Left kidney (tissue), 8 donors: ENCODE measurements around the gene DLX1. TPM values are rescaled to one million over a fixed set of nuclear protein-coding genes. Genes with fewer than 3 reads are reported as not detected.
"Not testable (repeated sequence)": the region's sequence is repeated elsewhere in the genome, so short reads cannot be mapped to it uniquely, and the experiment has no call there.

Experiments used
- DNase-seq: peaks from one replicate; pipeline ENCODE4 v3.0.0-alpha.2; 2013
- long read RNA-seq, 8 donors: transcript quantifications; one replicate each; lab custom pipeline, GENCODE V29; 2026
- polyA plus RNA-seq: library from polyadenylated mRNA; unstranded; fragments of 120-200 nt; gene quantifications from one replicate; pipeline ENCODE4 v1.2.1, GENCODE V29; 2013; ENCODE audit not compliant: insufficient read length

Gene DLX1
- 0.43 TPM for polyA plus RNA-seq
- long read RNA-seq, donor 1: 0 reads
- long read RNA-seq, donor 2: 0 reads
- long read RNA-seq, donor 3: 0 reads
- long read RNA-seq, donor 4: 0 reads
- long read RNA-seq, donor 5: 0 reads
- long read RNA-seq, donor 6: 0 reads
- long read RNA-seq, donor 7: 0 reads
- long read RNA-seq, donor 8: 0 reads

DNA sequence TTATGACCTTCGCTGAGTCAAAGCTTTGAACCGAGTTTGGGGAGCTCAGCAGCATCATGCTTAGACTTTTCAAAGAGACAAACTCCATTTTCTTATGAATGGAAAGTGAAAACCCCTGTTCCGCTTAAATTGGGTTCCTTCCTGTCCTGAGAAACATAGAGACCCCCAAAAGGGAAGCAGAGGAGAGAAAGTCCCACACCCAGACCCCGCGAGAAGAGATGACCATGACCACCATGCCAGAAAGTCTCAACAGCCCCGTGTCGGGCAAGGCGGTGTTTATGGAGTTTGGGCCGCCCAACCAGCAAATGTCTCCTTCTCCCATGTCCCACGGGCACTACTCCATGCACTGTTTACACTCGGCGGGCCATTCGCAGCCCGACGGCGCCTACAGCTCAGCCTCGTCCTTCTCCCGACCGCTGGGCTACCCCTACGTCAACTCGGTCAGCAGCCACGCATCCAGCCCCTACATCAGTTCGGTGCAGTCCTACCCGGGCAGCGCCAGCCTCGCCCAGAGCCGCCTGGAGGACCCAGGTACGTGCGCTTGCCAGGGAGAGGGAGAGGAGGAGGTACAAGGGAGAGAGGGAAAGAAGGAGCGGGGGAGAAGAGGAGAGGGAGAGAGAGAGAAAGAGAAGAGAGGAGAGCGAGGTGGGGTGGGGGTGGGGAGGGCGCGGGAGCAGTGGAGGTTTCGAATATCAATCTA lies at the start of gene DLX1:
Gene DLX1 (plus strand): TSS at position 48 of the 700 bp plus-strand sequence. CDS start 171 bp downstream, at position 219.
- no peak for DNase-seq

DNA sequence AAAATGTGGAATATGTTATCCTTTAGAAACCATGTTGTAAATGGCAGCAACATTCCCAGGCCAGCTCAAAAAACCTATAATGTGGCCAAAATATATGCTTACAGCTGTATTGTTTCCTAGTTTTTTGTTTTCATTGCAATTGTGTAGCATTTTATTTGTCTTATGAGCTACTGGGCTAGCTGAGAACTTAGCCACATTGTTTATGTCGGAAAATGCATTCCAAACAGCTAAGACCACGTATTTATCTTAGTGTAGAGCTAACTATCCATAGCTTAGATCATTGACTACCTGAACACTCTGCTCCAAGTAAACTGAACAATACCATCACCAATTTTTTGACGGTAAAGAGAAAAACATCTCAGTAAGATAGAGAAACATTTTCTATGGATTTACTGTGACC lies 47.2 kb upstream of the DLX1 start:
- DNase-seq: no peak

DNA sequence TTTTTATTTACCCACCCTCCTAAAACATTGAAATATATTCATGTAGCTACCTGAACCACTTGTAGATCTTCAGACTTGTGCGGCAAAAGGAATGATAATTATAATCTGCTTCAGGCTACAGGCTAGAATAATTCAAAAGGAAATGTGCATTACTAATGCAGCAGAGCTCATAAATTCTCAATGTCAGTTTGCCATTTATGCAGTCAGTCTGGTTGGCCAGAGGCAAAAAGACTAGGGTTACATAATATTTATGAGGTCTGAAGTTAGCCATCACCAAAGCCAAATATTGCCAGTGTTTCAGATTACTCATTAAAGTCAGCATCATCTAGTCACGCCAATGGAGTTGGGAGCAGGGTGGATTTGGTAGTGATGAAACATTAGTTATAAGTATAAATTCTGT lies 46.7 kb upstream of the DLX1 start:
- DNase-seq: no peak

DNA sequence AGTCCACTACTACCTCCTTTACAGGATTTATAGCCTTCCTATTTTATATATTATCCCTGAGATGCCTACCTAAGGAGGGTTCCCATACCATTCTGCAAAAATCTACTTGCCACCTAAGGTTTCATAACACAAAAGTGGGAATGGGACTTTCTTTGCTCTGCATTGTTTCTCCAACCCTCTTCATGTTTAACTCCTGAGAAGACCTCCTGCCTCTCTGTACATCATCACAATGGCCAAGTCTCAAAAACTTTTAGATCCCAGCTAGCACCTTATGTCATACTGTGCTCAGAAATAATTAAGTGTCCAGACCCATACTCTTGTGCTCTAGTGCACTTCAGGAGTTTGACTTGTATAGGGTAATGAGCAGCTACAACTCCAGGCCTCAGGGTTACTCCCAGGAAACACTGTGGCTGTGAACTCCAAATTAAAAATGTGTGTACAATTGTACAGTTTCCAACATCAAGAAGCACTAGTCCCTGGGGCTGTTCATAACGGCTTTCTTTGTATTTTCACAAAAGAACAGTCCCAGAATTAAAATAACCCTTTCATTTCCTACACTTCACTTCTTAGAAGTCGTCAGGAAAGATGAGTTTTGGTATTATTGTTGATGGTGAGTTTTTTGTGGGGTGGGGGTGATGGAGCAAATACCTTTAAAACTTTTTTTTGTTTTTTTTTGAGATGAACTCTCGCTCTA lies 46.1 kb upstream of the DLX1 start:
- no peak for DNase-seq

DNA sequence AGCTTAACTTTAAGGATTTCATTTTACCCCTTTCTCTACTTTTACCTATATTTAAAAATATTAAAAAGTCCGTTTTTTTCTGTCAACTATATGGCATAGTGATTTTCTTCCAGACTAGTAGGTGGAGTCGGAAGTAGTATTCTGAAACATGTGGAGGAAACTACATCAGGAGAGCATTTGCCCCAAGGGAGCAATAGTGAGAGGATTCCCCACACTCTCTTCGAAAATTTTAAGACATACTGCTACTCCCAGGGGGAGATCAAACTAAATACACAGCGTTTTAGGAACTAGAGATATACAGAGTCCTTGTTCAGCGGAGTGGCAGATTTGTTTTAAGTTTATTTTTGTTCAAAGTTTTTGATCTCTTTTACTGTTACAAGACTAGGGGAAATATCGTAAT lies 45.0 kb upstream of the DLX1 start:
- no peak for DNase-seq

DNA sequence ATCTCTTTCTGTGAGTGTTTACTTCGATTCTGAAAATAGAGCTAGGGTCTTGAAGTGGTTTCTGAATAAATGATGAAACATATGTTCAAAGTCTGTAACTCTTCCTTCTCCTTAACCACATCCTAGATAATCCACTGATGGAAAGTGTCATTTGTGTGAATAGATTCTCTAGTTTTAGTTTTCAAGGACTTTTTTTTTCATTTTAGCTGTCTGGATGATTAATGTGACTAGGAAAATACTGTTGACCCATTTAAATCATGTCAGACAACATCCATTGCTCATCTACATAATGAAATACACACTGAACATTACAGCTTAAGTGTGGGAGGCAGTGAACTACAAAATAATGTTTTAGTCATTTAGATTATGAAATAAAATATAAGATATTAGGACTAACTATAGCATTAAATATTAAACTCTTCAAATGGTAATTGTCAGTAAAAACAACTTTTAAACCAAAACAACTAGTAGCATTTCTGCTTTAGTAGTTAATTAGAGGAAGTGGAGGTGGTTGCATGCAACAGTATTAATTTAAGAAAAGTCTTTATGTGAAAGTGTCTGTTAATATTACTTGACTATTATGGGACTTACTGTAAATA lies 39.1 kb upstream of the DLX1 start:
- no peak for DNase-seq

DNA sequence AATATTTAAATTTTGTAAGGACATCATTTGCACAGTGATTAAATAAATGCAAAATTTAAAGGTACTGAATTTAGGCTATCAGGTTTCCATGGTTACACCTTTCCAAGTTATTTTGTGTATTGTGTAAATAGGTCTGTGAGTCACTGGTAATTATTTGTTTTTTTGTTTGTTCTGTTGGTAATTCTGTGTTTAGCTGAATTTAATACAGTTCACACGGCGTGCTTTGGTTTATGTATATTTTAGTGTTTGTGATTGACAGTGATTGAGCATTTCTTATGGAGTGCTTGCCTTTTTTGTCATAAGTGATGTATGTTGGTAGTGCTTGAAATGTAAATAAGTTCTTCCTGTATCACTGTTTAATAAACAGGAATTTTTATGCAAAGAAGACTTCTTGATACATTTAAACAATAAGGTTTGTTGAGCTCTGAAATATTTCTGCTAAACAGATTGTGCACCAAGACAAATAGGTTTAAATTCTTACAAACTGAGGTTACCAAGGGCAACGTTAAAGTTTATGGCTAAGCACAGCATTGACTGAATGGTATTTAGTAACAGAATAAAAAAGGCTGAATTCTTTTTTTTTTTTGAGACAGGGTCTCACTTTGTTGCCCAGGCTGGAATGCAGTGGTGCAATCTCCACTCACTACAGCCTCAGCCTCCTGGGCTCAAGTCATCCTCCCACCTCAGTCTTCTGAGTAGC lies 38.3 kb upstream of the DLX1 start:
- no peak for DNase-seq

DNA sequence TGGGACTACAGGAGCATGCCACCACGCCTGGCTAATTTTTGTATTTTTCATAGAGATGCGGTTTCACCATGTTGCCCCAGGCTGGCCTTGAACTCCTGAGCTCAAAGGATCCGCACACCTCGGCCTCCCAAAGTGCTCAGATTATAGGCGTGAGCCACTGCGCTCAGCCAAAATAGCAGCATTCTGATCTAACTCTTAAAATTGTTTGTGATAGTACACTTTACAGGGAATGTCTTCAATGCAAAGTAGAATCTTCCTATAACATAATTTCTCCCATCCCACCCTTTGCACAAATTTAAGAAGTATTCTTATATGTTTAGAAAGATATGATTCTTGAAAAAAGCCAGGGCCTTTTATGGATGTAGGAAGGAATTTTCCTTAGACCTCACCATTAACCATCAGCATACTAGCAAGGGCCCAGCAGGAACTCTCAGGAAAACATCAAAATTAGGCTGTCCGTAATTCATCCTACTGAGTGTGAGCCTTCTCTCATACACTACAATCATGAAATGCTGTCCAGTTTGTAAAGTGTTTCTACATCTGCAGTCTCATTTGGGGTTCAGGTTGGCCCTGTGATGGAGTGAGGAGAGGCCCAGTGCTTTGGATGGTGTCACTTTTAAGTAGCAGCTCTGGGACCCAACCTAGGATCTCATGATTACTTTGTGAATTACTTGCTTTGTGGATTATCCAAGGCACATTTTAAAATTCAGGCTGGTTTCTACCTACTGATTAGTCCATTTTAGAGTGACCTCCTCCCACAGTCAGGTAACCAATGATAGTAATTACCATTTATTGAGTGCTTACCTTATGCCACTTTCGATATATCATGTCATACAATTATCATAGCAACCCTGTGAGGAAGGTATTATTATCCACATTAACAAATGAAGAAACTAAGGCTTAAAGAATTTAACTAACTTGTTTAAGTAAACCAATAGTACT lies 37.5 kb upstream of the DLX1 start:
- no peak for DNase-seq

DNA sequence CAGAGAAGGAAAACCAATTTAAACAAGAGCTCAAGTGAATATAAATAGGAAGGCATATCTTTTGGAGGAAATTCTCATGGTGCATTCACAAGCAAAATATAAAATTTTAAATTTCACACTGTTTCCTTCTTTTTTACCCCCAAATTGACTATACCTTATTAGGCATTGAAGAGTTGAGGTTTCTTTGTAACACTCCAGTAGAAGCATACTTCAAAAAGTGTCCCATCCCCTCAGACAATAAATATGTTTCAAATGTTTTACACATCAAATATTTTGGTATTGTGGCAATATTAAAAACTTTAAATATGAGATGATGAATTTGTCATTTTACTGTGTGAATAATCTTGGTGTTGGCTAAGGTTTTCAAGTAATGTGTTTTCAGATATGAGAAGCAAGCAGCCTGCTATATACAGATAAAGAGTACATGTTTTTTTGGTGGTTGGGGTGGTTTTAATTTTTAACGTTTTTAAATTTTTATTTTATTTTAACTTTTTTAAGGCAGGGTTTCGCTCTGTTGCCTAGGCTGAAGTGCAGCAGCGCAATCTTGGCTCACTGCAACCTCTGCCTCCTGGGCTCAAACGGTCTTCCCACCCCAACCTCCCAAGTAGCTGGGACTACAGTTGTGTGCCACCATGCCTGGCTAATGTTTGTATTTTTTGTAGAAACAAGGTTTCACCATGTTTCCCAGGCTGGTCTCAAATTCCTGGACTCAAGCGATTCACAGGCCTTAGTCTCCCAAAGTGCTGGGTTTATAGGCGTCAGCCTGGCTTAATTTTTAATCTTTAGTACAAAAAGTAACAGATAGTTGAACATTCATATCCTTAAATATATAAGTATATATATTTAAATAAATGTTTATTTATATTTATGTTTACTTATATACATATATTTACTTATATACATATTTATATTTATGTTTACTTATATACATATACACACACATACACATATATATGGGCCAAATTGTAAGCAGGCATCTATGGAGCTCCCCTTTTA lies 36.5 kb upstream of the DLX1 start:
- no peak for DNase-seq

DNA sequence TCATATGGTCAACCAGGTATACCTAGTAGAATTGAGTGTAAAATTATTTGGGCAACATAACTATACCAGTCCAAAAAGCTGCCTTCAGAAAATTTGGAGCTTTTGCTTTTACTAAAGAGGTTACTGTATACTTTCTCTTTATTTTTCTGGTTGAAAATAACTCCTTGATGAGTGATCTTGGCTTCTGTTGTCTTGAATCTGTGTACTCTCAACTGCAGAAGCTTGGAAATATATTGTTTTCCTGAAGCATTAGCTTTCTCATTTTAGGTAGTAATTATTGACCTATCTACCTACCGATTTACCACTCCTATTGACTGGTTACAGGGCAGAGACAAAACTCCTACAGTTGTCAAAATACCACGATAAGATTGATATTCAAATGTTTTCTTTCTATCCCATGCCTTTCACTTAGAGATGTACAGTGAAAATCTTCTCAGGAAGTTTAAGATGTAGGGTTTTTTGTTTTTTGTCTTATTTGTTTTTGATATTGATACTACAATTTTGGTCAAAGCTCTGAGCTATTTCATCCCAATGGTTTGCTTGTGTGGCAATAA lies 35.7 kb upstream of the DLX1 start:
- no peak for DNase-seq

DNA sequence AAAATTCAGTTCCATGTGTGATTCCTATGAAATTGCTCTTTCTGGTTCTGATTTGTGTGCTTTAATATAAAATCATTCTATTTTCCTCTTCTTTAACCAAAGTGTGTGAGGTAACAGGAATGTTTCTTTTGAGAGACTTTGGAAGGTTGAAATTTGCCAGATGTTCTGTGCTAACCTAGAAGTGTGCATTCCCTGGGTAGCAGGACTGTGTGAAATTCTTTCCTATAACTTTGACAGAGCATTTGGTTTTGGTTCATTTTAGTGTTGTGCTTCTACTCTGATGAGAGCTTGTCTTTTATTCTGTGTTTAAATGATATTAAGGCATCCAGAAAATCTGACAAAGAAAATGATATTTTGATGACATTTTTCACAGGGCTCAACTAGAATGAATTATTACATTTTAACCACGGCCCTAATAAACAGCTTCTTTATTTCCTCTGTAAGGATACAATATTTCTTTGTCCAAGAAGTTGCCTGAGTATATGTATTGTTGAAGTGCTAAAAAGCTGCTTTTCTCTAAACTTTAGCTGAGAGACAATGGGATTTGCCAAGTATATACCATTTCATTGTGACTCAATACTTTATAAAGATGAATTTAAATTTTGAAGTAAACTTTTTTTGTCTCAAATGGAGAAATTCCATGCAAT lies 34.7 kb upstream of the DLX1 start:
- DNase-seq: no peak

DNA sequence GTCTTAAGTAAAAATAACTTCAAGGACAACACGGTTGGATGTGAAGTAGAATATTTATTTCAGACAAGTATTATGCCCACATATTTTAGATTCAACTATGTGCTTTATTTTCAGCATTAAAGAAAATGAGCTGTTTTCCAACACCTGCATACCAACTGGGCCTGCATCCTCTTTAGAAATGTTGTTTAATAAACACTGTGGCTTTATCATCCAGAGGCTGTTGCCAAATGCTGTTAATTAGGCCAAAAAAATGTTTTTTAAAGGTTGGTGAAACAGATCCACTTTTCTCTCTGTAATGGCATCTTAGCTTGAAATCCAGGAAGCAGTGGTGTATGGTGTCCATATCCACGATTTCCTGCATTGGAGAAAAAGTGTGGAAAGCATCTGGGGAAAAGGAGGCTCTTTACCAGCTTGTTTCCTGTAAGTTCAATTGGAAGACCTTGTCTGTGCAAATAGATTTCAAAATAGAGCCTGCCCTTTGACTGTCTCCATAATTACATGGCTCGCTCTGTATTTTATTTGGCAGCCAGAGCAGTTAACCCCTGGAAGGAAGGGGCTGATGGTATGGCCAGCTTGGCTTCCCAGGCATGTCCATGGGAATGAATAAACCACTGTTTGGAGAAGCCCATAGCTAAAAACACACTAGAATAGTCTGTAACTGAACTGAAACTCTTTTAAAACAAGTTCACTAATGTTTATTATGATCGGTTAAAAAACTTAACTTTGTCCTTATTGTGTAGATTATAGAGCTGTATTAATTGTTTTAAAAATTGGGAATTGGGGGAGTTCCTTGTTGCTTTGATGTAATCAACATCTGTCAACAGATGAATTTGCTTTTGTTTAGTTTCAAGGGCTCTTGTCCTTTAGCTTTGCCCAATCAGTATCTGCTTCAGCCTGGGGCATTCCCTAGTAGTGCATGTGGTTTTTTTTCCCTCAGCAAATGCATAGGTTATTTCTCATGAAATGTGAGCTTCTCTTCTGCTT lies 33.0 kb upstream of the DLX1 start:
- no peak for DNase-seq

DNA sequence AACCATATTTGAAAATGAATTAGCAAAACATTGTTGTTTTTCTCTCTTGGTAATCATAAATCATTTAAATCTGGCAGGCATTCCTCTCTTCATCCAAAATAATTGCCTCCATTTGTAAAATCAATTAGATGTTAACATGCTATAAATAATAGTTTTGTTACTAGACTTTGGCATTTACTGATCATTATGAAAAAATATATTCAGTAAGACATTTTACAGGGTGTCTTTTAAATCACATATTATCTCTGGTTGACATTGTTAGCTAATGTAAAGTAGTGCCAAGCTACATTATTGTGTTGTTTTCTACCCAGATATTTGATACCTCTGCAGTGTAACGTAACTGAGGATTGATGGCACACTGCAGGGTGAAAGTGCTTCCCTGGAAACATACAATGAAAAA lies 31.8 kb upstream of the DLX1 start:
- DNase-seq: no peak

DNA sequence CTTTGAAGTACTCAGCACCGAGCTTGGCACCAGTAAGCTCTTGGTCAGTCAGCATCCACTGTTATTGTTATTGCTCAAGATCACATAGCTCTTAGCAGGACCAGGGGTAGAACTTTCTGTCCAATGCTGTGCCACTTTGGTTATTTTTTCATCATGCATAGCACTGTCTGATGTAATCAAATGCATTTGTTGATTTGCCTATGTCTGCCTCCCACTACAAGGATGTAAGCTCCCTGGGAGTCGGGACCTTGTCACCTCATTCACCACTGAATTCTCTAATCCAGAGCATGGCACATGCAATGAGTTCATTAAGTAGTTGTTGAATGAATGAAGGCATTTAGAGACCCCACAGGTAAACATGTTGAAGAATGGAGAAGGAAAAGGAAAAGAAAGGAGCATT lies 29.0 kb upstream of the DLX1 start:
- no peak for DNase-seq

DNA sequence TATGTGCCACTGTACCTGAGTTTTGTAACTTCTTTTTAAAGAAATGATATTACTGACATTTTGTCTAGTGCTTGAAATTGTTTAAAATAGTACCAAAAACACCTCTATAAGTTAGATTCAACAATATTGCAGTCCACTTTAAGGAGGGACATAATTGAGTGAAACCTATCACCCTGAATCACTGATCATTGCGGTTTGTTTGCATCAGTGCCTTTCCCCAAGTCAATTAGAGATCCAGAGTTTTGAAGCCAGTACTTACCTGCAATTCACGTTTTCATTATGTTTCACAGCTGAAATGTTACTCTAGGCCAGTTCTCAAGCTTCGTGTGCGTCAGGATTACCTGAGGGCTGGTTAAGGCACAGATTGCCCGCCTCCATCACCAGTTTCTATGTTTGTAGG lies 26.6 kb upstream of the DLX1 start:
- no peak for DNase-seq

DNA sequence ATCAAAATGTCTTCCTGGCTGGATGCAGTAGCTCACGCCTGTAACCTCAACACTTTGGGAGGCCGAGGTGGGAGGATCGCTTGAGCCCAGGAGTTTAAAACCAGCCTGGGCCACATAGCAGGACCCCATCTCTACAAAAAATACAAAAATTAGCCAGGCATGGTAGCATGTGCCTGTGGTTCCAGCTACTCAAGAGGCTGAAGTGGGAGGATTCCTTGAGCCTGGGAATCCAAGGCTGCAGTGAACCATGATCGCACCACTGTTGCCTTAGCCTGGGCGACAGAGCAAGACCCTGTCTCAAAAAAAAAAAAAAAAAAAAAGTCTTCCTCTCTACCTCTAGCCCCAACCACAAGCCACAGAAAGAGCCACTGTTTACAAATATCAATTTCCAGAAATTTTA lies 25.2 kb upstream of the DLX1 start:
- not testable (repeated sequence) for DNase-seq

DNA sequence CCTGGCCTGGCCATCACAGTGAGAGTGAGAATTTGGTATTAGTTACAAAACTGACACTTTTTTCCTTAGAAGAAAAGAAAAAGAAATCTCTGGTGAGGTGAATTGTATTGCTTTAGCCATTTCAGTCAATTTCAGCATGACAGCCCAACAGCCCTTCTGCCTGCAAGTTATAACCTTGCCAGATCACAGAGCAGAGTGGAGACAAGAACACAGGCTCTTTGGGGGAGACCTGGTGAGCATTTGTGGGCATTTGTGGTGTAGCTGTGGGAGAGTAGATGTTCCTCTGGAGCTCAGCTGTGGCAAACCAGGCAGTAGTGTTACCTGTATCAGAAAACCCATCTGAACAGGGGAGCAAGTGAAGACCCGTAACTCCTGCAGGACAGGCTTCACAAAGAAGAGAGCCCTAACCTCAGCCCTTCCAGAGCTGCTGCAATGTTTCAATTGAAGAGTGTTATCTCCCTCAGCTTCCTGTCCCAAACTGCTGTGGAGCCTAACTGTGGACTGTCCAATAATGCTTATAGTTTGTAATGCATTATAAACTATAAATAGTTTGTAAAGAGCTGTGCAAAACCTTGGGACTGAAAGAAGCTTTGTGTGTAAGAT lies 22.8 kb upstream of the DLX1 start:
- DNase-seq: no peak

DNA sequence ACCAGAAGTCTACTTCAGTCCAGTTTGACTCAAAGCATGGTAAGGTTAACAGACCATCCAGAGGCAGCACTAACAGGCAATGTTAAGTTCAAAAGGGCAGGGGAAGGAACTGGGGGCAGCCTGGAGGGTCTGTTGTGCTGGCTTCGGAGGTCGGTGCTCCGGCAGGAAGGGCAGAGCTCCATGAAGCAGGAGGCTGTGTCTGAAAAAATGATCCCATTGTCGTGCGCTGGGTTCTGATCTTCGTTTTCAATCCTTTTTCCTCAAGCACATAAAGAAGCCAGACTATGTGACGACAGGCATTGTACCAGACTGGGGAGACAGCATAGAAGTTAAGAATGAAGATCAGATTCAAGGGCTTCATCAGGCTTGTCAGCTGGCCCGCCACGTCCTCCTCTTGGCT lies 21.9 kb upstream of the DLX1 start:
- DNase-seq: no peak
